Right atrium auricular region (tissue), 2 donors: ENCODE data around the gene AGAP1. TPM values are rescaled to one million over a fixed set of nuclear protein-coding genes. Genes with fewer than 3 reads are reported as not detected.

Source experiments
- DNase-seq: peaks from one replicate; pipeline ENCODE4 v3.0.0-alpha.2; 2019; ENCODE audit warnings: low spot score
- H3K27ac ChIP-seq, 2 donors: fragments of 200-600 bp; sonication (generic); 1 replicate in 1 of 2; 2 replicates in 1 of 2; pipeline ENCODE4 v1.5.1; 2016 to 2019
- H3K27me3 ChIP-seq, 2 donors: fragments of 200-600 bp; sonication (generic); one replicate each; pipeline versions ENCODE4 v1.5.1 to v1.6.0; 2017 to 2019
- H3K36me3 ChIP-seq: fragments of 200-600 bp; sonication (generic); one replicate; pipeline ENCODE4 v1.5.1; 2016
- H3K4me1 ChIP-seq, 2 donors: fragments of 200-600 bp; sonication (generic); one replicate each; pipeline versions ENCODE4 v1.5.1 to v1.6.0; 2017 to 2019
- H3K4me3 ChIP-seq, 2 donors: fragments of 200-600 bp; sonication (generic); 1 replicate in 1 of 2; 2 replicates in 1 of 2; pipeline ENCODE4 v1.5.1; 2017 to 2019; ENCODE audit warnings: mild to moderate bottlenecking in 1 of 2, moderate library complexity in 1 of 2
- H3K9me3 ChIP-seq, 2 donors: fragments of 200-600 bp; sonication (generic); one replicate each; pipeline ENCODE4 v1.5.1; 2019
- total RNA-seq, 2 donors: library from RNA; depleted of rRNA; stranded (reverse); fragments of >200 nt; gene quantifications; one replicate each; pipeline ENCODE4 v1.1.0, GENCODE V29; 2016
- TF ChIP-seq, protein P1 (sequence below), 2 donors: fragments of 200-600 bp; sonication (generic); IDR thresholded peaks; one replicate each; pipeline ENCODE4 v1.5.1; 2019; ENCODE audit warnings: antibody characterized with exemption in 2 of 2

The AGAP1 gene
- total RNA-seq, 2 donors from 2014 or later: 11.6 to 17.2 TPM

DNA sequence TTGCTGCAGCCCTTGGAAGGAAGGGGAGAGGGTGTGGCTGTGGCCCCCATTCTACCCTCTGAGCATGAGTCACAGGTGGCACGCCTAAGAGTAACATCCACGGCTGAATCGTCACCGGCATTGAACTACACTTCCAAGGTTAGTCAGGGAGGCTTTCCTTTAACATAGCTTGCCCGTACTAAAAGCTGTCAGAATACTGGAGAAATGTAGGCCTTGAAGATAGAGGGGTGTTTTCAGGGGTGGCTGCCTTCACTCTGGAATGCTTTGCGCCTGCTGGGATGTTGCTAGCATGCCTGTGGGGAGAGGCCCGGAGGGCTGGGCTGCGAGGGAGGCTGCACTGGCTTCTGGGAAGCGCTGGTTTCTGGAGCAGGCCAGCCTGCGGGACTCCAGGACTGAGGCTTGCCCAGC lies 333.7 kb downstream of the AGAP1 start:
- H3K9me3 ChIP-seq: no peaks in the 10 kb centered on the region
- no peak overlapping the region for H3K27ac ChIP-seq
- no peaks in the 10 kb centered on the region for H3K27me3 ChIP-seq
- TF ChIP-seq, protein P1, sequence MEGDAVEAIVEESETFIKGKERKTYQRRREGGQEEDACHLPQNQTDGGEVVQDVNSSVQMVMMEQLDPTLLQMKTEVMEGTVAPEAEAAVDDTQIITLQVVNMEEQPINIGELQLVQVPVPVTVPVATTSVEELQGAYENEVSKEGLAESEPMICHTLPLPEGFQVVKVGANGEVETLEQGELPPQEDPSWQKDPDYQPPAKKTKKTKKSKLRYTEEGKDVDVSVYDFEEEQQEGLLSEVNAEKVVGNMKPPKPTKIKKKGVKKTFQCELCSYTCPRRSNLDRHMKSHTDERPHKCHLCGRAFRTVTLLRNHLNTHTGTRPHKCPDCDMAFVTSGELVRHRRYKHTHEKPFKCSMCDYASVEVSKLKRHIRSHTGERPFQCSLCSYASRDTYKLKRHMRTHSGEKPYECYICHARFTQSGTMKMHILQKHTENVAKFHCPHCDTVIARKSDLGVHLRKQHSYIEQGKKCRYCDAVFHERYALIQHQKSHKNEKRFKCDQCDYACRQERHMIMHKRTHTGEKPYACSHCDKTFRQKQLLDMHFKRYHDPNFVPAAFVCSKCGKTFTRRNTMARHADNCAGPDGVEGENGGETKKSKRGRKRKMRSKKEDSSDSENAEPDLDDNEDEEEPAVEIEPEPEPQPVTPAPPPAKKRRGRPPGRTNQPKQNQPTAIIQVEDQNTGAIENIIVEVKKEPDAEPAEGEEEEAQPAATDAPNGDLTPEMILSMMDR (IDR thresholded peaks at IDR 0.05): no peak
- H3K36me3 ChIP-seq: no peaks in the 10 kb centered on the region
- DNase-seq: no peak
- H3K4me1 ChIP-seq: no peaks in the 10 kb centered on the region
- no peak overlapping the region for H3K4me3 ChIP-seq

DNA sequence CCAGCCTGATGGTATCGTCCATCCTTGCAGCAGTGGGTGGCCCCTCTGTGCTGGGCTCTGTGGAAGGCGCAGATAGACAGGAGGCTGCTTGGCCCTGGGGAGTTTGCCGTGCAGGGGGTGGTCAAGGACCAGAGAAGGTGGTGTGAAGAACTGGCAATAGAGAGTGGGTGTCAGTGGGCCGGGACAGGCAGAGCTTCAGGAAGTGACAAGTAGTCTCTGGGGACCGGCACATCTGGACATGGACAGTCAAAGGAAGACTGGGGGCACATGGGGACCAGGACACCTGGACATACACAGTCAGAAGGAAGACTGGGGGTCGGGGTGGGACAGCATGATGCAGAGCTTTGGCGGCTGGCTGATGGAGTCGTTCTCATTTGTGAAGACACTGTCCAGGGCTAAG lies 335.9 kb downstream of the AGAP1 start:
- TF ChIP-seq, protein P1 (IDR thresholded peaks at IDR 0.05): no peak
- no peak for DNase-seq
- Histone ChIP-seq H3K9me3 (no peaks in the 10 kb centered on the region), H3K27me3 (no peaks in the 10 kb centered on the region), H3K4me1 (no peaks in the 10 kb centered on the region), H3K36me3 (no peaks in the 10 kb centered on the region), H3K4me3 (no peak overlapping the region), H3K27ac (no peak overlapping the region)

DNA sequence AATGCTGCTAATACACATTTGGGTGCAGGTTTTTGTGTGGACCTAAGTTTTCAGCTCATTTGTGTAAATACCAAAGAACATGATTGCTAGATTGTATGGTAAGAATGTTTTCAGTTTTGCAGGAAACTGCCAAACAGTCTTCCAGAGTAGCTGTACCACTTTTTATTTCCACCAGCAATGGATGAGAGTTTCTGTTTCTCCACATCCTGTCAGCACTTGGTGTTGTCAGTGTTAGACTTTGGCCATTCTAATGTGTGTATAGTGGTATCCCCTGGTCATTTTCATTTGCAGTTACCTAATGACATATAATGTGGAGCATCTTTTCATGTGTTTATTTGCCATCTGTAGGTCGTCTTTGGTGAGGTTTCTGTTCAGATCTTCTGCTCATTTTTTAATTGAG lies 337.9 kb downstream of the AGAP1 start:
- H3K4me3 ChIP-seq: no peak overlapping the region
- TF ChIP-seq, protein P1 (IDR thresholded peaks at IDR 0.05): no peak

DNA sequence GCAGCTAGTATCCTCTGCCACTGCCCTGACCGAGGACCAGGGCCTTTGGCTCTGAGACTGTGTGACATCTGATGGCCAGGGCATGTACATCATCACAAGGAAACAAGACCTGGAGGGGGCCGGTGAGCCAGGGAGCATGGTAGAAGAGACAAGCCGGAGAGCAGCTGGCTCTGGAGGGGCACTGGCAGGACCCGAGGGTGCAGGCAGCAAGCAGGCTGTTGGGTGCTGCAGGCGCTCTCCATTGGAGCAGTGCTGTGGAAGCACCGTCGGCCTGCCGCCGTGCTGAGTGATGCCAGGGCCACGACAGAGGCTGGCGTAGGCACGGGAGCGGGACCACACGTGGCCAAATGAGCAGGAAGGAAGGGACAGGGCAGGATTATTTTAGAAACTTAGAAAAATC lies 339.1 kb downstream of the AGAP1 start:
- no peaks in the 10 kb centered on the region for H3K4me1 ChIP-seq
- no peak overlapping the region for H3K27ac ChIP-seq
- H3K27me3 ChIP-seq: no peaks in the 10 kb centered on the region
- TF ChIP-seq, protein P1 (IDR thresholded peaks at IDR 0.05): no peak
- DNase-seq: no peak
- no peaks in the 10 kb centered on the region for H3K9me3 ChIP-seq
- no peak overlapping the region for H3K4me3 ChIP-seq
- H3K36me3 ChIP-seq: no peaks in the 10 kb centered on the region

More for the DNA sequence above, 337.9 kb downstream of the AGAP1 start:
- H3K27me3 ChIP-seq: no peaks in the 10 kb centered on the region
- no peaks in the 10 kb centered on the region for H3K4me1 ChIP-seq
- H3K27ac ChIP-seq: no peak overlapping the region
- H3K36me3 ChIP-seq: no peaks in the 10 kb centered on the region
- no peak for DNase-seq
- H3K9me3 ChIP-seq: no peaks in the 10 kb centered on the region

DNA sequence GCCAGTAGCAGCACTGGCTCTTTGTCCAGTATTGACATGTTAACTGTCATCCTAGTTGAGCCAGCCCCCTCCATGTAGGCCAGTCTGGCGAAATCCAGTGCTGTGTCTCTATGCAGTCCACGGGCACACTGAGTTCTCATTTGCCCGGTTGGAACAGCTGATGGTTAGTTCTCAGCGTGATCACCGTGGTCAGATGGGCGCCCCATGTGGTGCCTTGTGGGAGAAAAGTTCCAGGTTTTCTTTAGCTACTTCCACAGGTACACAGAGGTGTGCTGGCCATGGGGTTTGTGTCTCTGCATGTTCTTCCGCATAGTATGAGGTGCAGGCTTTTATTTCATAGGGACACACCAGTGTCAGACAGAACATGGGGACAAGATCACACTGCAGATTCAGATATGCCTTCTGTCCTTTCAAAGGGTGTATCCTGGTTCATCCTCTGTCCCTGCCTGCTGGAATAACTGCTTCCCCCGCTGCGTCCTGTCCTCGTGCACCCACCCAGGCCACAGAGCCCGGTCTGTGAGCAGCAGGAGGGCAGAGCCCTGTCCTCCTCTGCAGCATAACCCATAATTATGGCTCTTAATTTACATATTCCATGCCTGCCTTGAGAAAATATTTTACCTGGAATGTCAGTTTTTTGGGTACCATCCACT lies 340.3 kb downstream of the AGAP1 start:
- H3K9me3 ChIP-seq: no peaks in the 10 kb centered on the region
- no peak overlapping the region for H3K27ac ChIP-seq
- TF ChIP-seq, protein P1 (IDR thresholded peaks at IDR 0.05): no peak
- H3K27me3 ChIP-seq: no peaks in the 10 kb centered on the region
- no peaks in the 10 kb centered on the region for H3K36me3 ChIP-seq
- no peaks in the 10 kb centered on the region for H3K4me1 ChIP-seq
- DNase-seq: no peak
- no peak overlapping the region for H3K4me3 ChIP-seq

DNA sequence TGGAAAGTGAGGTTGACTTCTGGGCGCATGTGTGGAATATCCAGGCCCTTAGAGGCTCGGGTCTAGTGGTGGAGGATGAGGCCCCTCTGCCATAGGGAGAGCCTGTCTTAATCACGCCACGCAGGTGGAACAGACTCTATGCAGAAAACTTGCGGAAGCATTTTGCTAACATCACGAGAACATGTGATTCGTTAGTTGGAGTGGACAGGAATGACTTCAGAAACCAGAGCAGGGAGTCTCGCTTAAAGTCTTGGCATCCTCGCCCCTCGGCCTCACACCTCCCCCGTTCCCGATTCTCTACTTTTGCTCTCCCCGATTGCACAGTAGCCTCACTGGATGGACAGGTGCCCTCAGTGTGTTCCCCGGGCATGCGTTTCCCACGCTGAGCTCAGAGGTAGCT lies 340.9 kb downstream of the AGAP1 start:
- Histone ChIP-seq H3K36me3 (no peaks in the 10 kb centered on the region), H3K27ac (no peak overlapping the region), H3K4me3 (no peak overlapping the region), H3K27me3 (no peaks in the 10 kb centered on the region), H3K4me1 (no peaks in the 10 kb centered on the region), H3K9me3 (no peaks in the 10 kb centered on the region)
- DNase-seq: no peak
- TF ChIP-seq, protein P1 (IDR thresholded peaks at IDR 0.05): no peak
